ENCODE measurements around the gene VPREB3. TPM values are rescaled to one million over a fixed set of nuclear protein-coding genes. Genes with fewer than 3 reads are reported as not detected.

Gene VPREB3
- total and polyA plus RNA-seq, 2 of the 8 experiments (the other 6 are each of a cell fraction or from before 2014, with no cell fraction given) = 0.52 to 4.6 TPM

DNA sequence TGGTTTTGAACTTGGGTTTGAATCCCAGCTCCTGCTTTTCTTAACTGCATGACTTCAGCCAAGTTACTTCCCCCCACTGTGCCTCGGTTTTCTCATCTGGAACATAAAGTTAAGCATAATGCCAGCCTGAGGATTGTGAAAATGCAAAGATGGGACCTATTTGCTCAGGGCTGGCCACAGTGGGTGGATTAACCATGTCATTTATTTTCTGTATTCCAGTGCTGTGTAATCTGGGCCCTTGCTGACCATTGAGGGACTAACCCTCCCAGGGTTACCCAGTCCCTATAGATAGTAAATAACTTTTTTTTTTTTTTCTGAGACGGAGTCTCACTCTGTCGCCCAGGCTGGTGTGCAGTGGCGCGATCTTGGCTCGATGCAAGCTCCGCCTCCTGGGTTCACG lies 1.5 kb upstream of the VPREB3 start:
- no peaks in the 10 kb centered on the region for H3K27me3 ChIP-seq (replicated peaks in 1 of 4; ENCODE audit: control insufficient read depth in 3 of 4, extremely low read depth in 1 of 4, insufficient read depth in 3 of 4, low read length in 3 of 4)
- H3K4me3 ChIP-seq (ENCODE audit: extremely low read depth in 1 of 4, insufficient read depth in 2 of 4, low read depth in 3 of 4, low read length in 4 of 4) = no peak overlapping the region
- peaks cover 6% of the 10 kb centered on the region; the same call in 1 of the 2 replicates for H3K23me2 ChIP-seq (ENCODE audit: low read depth, low read length)
- no peak overlapping the region for H2BK120ac ChIP-seq (replicated peaks; ENCODE audit: low read depth, low read length)
- H3K79me2 ChIP-seq (ENCODE audit: control insufficient read depth in 1 of 2, insufficient read depth in 2 of 2, low read length in 2 of 2) = no peaks in the 10 kb centered on the region
- H2BK15ac ChIP-seq (ENCODE audit: low read length) = no peak overlapping the region
- no peak overlapping the region for H2BK12ac ChIP-seq (ENCODE audit: low read depth, low read length)
- H4K20me1 ChIP-seq (replicated peaks in 1 of 2; ENCODE audit: control insufficient read depth in 1 of 2, insufficient read depth in 2 of 2, low read length in 2 of 2) = no peaks in the 10 kb centered on the region
- no peak overlapping the region for H3K4me2 ChIP-seq (ENCODE audit: insufficient read depth in 1 of 2, low read depth in 2 of 2, low read length in 2 of 2)
- H3K14ac ChIP-seq (ENCODE audit: insufficient read length) = no peak overlapping the region
- no peaks in the 10 kb centered on the region for H3K9me3 ChIP-seq (ENCODE audit: insufficient read depth in 2 of 2, low read depth in 1 of 2, low read length in 1 of 2)
- H4K5ac ChIP-seq (ENCODE audit: insufficient read length, low read depth, low read length) = no peak overlapping the region
- H2BK20ac ChIP-seq (ENCODE audit: low read length) = no peak overlapping the region
- WGBS, 2 experiments (ENCODE audit: extremely low coverage in 1 of 2, insufficient coverage in 1 of 2, insufficient read length in 1 of 2, insufficient replicate concordance in 2 of 2, low coverage in 1 of 2, low lambda C conversion rate in 2 of 2, missing lambda C conversion rate in 1 of 2) = 95% methylated on average over 2 of the region's 8 CpGs; no CpG with 5 or more reads in 1 of the 2 experiments
- H3K4me1 ChIP-seq (replicated peaks in 1 of 4; ENCODE audit: control insufficient read depth in 3 of 4, insufficient read depth in 4 of 4, low read length in 3 of 4) = peaks cover 0 to 6% (median under 1%) of the 10 kb centered on the region in 4 experiments; a peak in 4 of 7 replicates
- H3K9ac ChIP-seq (replicated peaks in 1 of 4; ENCODE audit: extremely low read depth in 1 of 4, low read depth in 3 of 4, low read length in 3 of 4) = no peak overlapping the region
- H2AK5ac ChIP-seq (ENCODE audit: low read depth, low read length) = no peak overlapping the region
- ChIA-PET POLR2A (ENCODE audit: partially characterized antibody) (interaction anchor here (1.8 to 5.3 kb wide), 3 partner anchors 11 to 102 kb away, joined by 5 to 22 read pairs (median 5); partner anchors contain the start of genes CHCHD10 and SLC2A11), CTCF (ENCODE audit: partially characterized antibody) (interaction anchor here (0.8 to 2.0 kb wide), 2 partner anchors 11 to 15 kb away, joined by 3 to 6 read pairs; no protein-coding TSS in a partner anchor)
- no peak overlapping the region for H2BK5ac ChIP-seq (ENCODE audit: low read depth, low read length)
- FAIRE-seq (no peak), DNase-seq (ENCODE audit: low read depth in 1 of 2, low spot score in 2 of 2) (no peak)
- no peaks in the 10 kb centered on the region for H3K79me1 ChIP-seq (ENCODE audit: low read depth, low read length)
- H3K23ac ChIP-seq (ENCODE audit: insufficient read length) = no peak overlapping the region
- no peak overlapping the region for H3K18ac ChIP-seq (ENCODE audit: extremely low read depth, low read length)
- H4K8ac ChIP-seq (ENCODE audit: extremely low read depth, insufficient read depth, low read length) = no peak overlapping the region
- H2AFZ ChIP-seq (ENCODE audit: low read length) = no peak overlapping the region
- no peak overlapping the region for H3K27ac ChIP-seq (ENCODE audit: low read depth, low read length)
- no peak overlapping the region for H4K91ac ChIP-seq (replicated peaks; ENCODE audit: insufficient read length, low read length)
- no peak overlapping the region for H3K4ac ChIP-seq (replicated peaks; ENCODE audit: insufficient read length, low read depth, low read length)
- H3K36me3 ChIP-seq (ENCODE audit: control insufficient read depth in 2 of 4, insufficient read depth in 4 of 4, low read length in 3 of 4) = no peaks in the 10 kb centered on the region
- H3K56ac ChIP-seq (replicated peaks; ENCODE audit: insufficient read length, low read depth, low read length) = no peak overlapping the region
- TF ChIP-seq NANOG (IDR thresholded peaks at IDR 0.05; ENCODE audit: insufficient read depth, low read depth, low read length, poor library complexity, severe bottlenecking) = no peak
- no peak for TF ChIP-seq TEAD4 (IDR thresholded peaks at IDR 0.05; ENCODE audit: low read depth, low read length)
- no peak for TF ChIP-seq SUZ12 (IDR thresholded peaks at IDR 0.05; ENCODE audit: low read length)
- no peak for TF ChIP-seq CBX5 (IDR thresholded peaks at IDR 0.05; ENCODE audit: low read depth, low read length)
- no peak for TF ChIP-seq RFX5 (IDR thresholded peaks at IDR 0.05; ENCODE audit: borderline replicate concordance, low read depth, low read length)
- TF ChIP-seq GTF2F1 (IDR thresholded peaks at IDR 0.05; ENCODE audit: borderline replicate concordance, low read depth, low read length) = no peak
- TF ChIP-seq TCF12 (IDR thresholded peaks at IDR 0.05; ENCODE audit: low read depth, low read length) = no peak
- TF ChIP-seq FOSL1 (IDR thresholded peaks at IDR 0.05; ENCODE audit: insufficient read depth, low read depth, low read length) = no peak
- TF ChIP-seq CTBP2 (IDR thresholded peaks at IDR 0.05; ENCODE audit: borderline replicate concordance, insufficient read depth, insufficient read length, low read length) = no peak
- TF ChIP-seq, protein P1, sequence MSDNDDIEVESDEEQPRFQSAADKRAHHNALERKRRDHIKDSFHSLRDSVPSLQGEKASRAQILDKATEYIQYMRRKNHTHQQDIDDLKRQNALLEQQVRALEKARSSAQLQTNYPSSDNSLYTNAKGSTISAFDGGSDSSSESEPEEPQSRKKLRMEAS (IDR thresholded peaks at IDR 0.05) = no peak
- no peak for TF ChIP-seq HDAC6 (IDR thresholded peaks at IDR 0.05; ENCODE audit: low read depth, low read length)
- TF ChIP-seq PHF8 (conservative IDR thresholded peaks at IDR 0.05; ENCODE audit: low read depth, low read length) = no peak
- TF ChIP-seq POU5F1 (IDR thresholded peaks at IDR 0.05; ENCODE audit: low read depth, low read length) = no peak
- TF ChIP-seq EGR1 (IDR thresholded peaks at IDR 0.05; ENCODE audit: borderline replicate concordance, low read depth, low read length) = no peak
